GM19099 (cell line): ENCODE data around the gene SLC19A1.

Experiments
- POLR2A ChIP-seq: IDR thresholded peaks from 3 replicates; pipeline ENCODE4 v1.6.1; 2011; ENCODE audit warnings: low read depth; ENCODE audit not compliant: insufficient read length; ENCODE audit errors: extremely low read depth

Gene SLC19A1

GRCh38 chr21:45474323-45474950 lies 67.8 kb downstream of the SLC19A1 start:
- TF ChIP-seq POLR2A, result no peak

GRCh38 chr21:45473496-45474322 lies 68.5 kb downstream of the SLC19A1 start:
- TF ChIP-seq POLR2A, result no peak

- no peak for TF ChIP-seq POLR2A
These were observed 69.5 kb downstream of the SLC19A1 start for GRCh38 chr21:45472445-45473365.

GRCh38 chr21:45471525-45472221 lies 70.6 kb downstream of the SLC19A1 start:
- no peak for TF ChIP-seq POLR2A

GRCh38 chr21:45470773-45471524 lies 71.3 kb downstream of the SLC19A1 start:
- no peak for TF ChIP-seq POLR2A

GRCh38 chr21:45470087-45470515 lies 72.1 kb downstream of the SLC19A1 start:
- no peak for TF ChIP-seq POLR2A

- no peak for TF ChIP-seq POLR2A
These were observed 72.8 kb downstream of the SLC19A1 start for GRCh38 chr21:45469273-45470086.

- TF ChIP-seq POLR2A, result no peak
These were observed 73.3 kb downstream of the SLC19A1 start for GRCh38 chr21:45468971-45469272.

- no peak for TF ChIP-seq POLR2A
These were observed 73.9 kb downstream of the SLC19A1 start for GRCh38 chr21:45468051-45468970.

- TF ChIP-seq POLR2A, result no peak
These were observed 74.9 kb downstream of the SLC19A1 start for GRCh38 chr21:45467221-45467779.

- TF ChIP-seq POLR2A, result no peak
These were observed 75.7 kb downstream of the SLC19A1 start for GRCh38 chr21:45466330-45467220.
